ENCODE measurements around the gene TEF. TPM values are rescaled to one million over a fixed set of nuclear protein-coding genes. Genes with fewer than 3 reads are reported as not detected.
"Not testable (repeated sequence)": the region's sequence is repeated elsewhere in the genome, so short reads cannot be mapped to it uniquely, and the experiment has no call there.

TEF gene
- total RNA-seq, 1 experiment from 2014 or later: 13.0 TPM

DNA sequence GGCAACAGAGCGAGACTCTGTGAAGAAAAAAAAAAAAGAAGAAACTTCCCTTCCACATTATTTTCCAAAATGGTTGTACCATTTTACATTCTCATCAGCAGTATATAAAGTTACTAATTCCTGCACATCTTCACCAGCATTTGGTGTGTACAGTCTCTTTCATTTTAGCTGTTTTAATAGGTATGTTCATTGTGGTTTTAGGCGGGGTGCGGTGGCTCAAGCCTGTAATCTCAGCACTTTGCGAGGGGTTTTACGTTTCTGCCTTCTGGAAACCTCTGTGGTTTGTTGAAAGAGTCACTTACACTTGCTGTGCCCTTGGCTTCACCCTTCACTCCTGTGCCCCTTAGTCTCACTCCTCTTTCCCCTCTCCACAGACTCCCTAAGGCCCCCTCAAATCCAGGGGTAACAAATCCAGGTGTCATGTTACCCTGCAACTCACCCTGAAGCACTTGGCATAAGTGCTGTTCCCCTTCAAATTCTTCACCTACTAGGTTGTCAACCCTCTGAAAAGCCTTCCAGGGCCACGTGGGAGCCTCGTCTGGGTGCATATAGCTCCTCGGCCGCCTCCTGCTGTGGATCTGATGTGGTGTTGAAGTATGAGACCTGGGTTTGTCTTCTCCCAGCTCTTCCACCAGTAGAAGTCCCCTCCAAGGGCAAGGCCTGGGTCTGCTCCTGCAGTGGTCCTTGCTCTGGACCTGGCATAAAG, 44.1 kb downstream of the TEF start:
- DNase-seq (ENCODE audit: low read depth): no peak

DNA sequence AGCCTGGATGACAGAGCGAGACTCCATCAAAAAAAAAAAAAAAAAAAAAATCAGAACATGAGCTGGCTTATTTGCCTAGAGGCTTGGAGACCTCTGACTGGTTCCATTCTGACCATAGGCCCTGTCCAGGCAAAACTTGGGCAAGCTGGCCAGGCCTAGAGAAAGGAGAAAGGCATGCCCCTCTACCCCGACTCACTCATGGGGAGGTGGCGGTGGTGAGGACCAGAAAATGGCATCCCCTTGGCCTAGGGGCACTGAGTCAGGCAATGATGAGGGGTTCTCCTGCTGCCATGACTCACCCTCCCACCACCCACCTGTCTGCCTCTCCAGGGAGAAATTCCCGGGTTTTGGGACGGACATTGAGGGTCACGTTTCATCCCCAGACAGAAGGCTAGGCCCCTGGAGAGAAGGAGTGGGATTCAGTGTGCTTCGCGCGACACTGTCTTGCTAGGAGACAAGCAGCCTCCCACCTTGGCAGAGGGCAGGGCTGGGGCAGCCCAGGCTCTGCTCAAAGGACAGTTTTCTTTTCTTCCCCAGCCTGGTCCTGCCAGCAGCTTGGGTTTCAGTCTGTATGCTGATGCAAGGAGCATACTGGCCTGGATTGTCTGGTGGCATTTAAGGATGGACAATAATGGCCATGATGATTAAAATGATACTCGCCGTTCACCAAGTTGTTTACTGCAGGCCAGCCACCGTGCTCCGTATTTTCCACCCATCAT, 47.6 kb downstream of the TEF start:
- peak; percentile 35 for DNase-seq (ENCODE audit: low read depth)

DNA sequence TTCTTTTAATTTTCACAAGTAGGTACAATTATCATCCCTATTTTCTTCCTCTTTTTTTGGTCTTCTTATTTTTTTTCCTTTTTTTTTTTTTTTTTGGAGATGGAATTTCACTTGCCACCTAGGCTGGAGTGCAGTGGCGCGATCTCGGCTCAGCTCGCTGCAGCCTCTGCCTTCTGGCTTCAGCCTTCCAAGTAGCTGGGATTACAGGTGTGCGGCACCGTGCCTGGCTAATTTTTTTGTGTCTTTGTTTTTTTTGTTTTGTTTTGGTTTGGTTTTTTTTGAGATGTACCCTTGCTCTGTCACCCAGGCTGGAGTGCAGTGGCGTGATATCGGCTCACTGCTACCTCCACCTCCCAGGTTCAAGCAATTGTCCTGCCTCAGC, 48.2 kb downstream of the TEF start:
- no peak for DNase-seq (ENCODE audit: low read depth)

DNA sequence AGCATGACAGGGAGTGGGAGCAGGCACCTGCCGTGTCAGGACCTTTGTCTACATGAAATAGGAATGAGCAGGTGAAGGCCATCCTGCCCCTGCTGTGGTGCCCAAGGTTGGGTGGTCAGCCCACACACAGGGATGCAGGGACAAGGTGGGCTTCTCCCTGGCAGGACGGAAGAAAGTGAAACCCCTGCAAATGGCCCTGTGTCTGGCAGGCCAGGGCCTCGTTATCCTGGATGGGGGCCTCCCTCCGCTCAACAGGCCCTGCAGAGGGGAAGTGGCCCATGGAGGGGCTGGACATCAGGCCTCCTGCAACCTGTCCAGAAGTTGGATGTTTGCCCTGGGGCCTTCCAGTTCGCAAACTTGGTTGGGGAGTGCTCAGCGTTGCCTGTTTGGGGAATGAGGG, 49.9 kb downstream of the TEF start:
- no peak for DNase-seq (ENCODE audit: low read depth)

DNA sequence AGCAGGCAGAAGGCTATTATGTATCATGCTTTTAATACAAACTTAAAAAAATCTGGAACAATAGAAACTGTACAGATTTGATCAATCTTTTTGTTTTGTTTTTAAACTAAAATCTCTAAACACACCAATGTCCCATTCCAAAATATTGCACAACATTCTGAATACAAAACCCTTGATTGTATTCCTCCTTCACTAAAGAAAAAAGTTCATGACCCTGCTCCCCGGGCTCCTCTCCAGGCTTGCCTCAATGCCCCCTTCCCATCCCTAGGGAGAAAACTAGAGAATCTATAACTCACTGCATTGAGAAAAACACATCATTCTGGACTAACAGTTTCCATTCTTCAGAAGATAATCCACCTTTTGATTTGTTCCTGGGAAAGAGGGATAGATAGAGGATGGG, 51.7 kb downstream of the TEF start:
- not testable (repeated sequence) for DNase-seq (ENCODE audit: low read depth)

DNA sequence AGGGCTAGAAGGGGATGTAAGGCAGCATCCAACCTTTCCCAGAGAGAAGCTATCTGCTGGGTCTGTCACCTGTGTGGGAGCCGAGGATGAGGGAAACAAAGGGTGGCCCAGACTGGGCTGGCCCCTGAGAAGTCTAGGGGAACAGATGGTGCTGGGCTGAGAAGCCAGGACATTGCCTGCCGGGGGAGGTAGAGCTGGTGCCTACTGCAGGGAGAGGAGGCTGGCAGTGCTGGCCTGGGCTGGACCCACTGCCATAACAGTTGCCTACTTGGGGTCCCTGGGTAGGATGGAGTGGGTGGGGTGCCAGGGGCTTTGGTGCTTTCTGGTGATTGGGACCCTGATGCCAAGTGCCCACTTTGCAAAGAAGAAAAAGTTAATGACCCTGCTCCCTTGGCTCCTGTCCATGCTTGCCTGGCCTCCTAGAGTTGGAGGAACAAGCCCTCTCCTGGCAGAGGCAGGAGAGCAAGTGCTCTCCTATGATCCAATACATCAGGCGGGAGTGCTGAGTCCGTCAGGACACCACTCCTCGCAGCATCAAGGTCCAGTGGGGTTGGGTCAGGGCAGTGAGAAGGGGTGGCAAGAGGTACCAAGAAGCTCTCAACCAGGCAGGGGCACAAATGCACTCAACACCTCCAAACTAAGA, 52.7 kb downstream of the TEF start:
- DNase-seq (ENCODE audit: low read depth): not testable (repeated sequence)

DNA sequence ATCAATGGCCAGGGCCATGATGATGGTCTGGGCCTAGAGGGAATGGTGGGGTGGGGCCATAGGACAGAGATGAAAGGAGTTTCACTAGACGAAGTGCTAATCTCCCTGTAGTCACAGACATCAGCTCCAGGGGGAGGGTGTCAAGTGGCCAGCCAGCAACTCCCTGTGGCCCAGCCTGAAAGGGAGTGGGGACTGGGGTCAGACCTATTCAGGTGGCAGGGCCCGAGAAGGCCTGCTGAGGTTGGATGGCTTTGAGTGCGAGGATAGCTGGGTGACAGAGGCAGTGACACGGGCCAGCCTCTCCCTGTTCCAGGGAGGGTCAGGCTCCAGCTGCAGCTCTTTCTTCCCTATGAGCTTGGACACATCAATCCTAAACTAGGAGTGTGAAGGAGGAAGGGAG, 53.8 kb downstream of the TEF start:
- no peak for DNase-seq (ENCODE audit: low read depth)

DNA sequence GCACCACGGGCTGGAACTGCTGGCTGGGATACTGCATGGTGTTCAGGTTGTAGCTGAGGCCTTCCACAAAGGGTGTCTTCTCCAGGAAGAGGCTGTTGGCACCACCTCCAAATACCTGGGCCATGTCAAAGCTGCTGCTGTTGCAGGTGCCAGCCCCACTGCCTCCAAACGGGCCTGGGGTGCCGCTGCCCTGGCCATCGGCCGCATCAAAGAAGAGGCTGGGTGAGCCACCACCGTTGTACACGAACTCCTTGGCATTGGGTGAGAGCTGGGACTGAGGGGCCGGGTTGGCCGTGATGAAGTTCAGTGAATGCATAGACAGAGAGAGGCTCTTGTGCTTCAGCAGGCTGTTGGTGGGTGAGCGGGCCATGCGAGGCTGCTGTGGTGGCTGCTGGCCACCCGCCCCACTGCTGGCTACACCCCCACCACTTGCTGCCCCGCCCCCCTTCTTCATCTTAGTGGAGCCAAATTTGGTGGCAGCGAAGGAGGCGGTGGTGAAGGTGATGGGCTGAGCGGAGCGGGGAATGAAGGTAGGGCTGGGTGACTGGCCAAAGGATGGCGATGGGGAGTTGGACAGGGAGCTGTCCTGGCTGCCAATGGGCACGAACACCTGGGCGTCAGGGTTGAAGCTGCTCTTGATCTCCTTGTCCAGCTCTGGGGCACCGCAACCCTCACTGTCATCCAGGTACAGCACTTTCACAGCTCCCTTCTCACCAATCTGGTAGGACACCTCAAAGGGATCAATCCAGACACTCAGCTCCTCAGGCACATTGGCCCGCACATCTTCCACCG, 54.8 kb downstream of the TEF start:
- DNase-seq (ENCODE audit: low read depth): no peak

DNA sequence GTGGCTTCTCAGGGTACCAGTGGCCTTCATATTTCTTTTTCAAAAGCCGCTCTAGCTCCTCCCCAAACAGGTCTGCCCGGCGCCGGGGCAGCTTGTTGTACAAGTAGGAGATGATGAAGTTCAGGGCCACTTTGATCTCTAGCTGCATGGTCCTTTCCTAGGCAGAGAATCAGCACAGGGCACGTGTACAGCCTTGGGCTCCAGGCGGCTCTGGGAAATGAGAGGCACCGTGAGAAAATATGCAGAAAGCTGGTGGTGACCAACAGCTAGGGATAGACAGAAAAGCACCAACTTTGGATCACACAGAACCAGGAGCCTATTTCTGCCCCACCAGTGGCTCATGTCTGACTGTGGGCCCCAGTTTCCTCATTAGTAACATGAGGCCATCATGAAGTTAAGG, 55.5 kb downstream of the TEF start:
- DNase-seq (ENCODE audit: low read depth): no peak

DNA sequence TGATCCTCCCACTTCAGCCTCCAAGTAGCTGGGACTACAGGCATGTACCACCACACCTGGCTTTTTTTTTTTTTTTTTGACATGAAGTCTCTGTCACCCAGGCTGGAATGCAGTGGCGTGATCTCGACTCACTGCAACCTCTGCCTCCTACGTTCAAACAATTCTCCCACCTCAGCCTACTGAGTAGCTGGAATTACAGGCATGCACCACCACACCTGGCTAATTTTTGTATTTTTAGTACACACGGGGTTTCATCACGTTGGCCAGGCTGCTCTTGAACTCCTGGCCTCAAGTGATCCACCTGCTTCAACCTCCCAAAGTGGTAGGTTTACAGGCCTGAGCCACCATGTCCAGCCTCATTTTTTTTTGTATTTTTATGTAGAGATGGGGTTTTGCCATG, 58.8 kb downstream of the TEF start:
- DNase-seq (ENCODE audit: low read depth): not testable (repeated sequence)

DNA sequence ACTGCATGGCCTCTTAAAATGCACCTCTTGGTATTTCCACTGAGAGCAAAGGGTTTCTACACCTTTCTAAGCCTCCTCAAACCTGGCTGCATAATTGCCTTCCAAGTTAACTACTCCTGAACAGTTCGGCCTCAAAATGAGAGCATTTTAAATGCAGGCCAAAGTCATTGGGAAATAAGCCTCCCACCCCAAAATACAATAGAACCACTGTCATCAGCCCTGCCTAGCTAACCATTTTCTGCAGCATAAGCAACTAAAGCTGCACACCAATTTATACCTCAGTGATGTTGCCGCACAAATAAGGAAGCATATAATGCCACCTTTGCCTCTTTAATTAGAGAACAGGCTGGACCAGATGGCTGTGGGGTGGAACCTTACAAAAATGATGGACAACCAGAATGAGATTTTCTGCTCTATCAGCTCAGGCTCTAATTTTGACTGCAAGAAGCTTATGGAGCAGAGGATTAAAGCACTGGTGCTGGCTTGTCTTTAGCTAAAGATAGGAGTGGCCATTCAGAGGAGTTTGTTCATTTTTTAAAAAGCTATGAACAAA, 60.6 kb downstream of the TEF start:
- no peak for DNase-seq (ENCODE audit: low read depth)

DNA sequence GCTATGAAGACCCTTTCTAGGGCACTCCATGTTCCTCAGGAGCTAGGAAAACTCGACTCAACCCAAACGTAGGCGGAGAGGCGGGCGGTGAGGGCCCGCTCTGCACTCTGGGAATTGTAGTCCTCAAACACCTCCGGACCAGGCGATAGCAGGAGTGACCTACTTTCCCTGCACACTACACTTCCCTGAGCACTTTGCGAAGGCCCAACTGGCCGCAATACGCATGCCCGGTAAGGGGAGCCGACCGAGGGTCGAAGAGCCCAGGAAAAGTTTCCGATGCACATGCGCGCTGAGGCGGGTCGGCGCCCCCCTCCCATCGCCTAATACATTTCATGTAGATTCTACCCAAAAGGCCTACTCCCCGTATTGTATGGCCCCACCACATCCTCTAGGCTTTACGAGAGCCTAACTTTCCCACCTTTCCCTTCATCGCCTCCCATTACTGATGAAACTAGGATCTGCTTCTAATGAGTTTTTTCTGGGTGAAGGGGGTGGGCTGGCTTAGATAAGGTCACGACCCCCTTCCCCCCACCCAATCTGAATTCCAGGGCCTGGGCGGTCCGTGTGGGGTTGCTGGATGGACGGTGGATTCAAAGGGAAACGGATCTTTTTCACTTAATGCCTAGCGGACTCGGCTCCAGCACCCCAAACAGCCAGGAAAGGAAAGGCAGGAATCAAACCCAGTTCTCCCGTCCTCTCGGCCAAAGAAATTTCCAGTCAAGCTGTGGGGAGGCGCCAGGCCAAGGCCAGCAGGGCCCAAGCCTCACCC, 62.8 kb downstream of the TEF start:
- peak; percentile 91 for DNase-seq (ENCODE audit: low read depth)

DNA sequence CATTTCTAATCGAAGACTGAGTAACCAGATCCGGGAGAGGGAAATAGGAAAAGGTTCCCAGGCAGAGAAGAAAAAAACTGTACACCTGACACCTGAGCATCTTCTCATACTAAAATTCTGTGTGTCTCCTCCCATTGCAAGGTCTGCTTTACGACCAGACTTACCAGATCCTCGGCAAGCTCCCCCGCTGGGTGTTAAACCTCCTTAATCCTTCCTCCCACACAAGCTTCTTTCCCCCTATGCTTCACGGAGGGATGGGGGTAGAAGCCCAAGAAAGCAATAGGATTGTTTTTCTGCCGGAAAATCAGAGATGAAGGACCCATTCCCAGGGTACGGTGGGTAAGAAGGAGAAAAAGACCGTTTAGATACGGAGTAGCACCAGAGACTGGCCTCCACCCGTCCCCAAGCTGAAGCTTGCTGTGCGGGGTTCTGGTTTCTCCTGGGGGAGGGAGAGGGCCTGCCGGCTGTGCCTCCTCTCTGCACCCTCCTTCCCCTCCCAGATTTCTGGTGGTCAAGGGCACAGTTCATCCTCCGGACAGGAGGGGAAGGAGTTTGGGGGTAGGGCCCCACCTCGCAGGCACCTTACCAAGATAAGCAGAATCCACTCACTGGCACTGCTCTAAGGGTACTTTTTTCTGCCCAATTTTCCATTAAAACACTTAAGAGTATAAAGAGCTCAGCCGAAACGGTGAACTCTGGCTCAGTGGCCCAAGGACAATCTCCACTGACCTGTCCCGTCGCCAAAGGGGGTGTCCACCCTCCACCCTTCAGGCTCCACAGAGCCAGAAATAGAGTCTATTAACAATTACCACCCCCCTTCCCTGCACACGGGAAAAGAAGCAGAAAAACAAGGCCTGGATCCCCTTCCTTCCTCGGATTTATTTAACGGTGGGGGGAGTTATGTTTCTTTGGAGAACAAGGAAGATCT, 63.7 kb downstream of the TEF start:
- no peak for DNase-seq (ENCODE audit: low read depth)

DNA sequence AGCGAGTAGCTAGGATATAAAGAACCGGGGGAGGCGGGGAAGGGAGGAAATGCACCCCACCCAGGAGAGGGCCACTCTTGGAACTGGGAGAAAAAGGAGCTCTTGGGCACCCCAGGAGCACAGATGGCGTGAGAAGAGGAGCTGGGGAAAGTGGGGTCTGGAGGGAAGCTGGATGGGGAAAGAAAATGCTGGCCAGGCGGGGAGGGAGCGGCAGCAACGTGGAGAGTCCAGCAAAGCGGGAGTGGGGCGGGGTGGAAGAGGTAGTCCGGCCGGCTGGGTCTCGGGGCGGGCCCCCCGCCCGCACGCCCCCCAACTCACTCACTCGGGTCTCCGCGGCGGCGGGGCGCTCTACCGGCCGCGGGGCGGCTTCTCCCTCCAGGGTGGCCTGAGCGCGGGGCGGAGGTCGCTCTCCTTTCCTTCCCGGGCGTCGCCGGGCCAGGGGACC, 64.3 kb downstream of the TEF start:
- DNase-seq (ENCODE audit: low read depth): peak; percentile 7

DNA sequence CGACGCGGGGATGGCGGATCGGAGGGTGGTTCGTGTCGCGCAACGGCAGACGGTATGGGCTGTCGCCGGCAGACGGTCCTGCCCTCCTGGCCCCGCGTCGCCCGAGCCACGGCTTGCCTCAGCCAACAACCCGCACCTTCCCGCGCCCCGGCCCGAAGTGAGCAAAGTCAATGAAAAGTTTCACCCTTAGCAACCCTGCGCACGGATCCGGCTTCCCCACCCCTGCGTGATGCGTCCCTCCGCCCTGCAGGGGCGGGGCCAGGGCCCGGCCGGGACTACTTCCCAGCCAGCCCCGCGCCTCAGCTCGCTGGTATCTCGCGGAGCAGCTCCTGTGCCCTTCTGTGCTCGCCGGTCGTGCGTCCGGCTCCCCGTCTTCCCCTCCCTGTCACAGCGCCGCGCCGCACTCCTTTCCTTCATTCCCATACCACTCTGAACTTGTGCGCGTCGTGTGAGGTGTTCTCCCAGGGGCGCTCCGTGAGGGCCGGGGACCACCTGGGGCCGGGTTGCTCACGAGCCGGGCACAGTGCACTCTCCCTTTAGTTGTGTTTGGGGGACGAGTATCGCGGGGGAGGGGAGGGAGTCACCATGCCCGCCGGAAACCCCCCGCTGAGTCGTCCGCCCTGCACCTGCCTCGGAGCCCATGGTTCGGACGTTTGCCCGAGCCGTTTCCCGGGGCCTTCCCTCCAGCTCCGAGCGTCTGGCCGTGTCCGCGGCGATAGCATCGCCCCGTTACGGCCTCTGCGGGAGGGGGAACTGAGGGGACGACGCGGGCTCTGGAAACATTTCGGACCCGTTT, 65.1 kb downstream of the TEF start, which contains the start of gene TOB2:
TSS of gene TOB2 (minus strand) at position 163 of the 796 bp plus-strand sequence. CDS start 9,456 bp downstream, outside the sequence.
- peak; percentile 93 for DNase-seq (ENCODE audit: low read depth)

DNA sequence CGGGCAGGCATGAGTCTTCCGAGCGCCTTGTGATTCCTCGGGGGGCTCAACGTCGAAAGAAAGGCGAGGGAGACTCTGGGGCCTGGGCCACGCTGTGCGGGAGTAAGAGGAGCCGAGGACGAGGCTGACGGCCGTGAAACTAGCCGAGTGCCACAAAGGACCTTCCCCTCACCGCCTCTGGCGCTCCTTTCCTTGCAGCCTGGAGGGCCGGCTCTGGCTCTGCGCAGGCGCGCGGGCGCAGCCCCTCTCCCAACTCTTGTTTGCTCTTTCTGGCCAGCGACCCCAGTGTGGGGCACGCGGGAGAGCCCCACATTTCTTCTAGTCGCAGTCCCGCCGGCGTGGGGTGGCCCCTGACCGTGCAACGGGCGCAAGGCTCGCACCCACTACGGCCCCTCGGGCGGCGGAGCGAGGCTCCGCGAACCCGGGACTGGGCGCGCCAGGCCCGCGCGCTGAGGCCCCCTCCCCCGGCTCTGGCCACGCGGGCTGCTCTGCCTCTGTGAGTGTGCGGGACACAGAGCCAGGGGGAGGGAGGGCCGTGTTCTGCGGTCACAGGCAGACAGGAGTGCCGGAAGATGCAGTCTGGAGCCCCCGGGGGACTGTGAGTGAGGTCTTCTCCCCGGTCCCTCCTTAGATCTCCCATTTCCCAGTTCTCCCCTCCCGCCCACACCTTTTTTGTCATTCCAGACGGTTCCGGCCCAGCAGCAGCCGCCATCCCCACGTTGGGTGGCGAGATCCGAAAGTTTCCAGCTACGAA, 65.9 kb downstream of the TEF start:
- DNase-seq (ENCODE audit: low read depth): peak; percentile 66

DNA sequence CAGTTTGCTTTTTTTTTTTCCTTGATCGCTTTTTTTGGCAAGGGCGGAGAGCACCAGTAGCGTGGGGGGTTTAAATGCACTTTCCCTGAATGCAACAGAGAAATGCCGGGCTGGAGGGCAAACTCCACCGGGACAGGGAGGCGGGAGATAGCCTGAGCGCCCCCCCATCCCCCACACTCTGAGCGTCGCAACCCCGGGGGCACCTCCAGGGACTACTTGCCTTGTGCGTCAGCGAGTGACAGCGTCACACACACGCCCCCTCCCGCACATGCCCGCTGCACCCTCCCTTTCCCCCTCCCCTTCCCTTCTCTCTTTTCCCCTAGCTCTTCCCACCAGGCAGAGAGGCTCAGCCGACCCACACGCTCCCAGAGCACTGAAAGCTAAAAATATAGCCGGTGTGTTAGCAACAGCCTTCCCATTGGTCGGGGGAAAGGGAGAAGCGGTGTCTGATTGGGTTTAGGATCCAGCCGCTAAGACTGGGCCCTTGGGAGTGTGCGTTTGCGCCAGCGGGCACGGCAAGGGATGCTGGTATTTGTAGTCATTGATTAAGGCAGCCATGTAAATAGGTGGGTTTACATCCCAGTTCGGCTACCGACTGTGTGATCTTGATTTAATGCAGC, 66.6 kb downstream of the TEF start:
- DNase-seq (ENCODE audit: low read depth): peak; percentile 99
